CD4-positive, alpha-beta T cell treated with Interleukin-21 for 1 hour (primary cell): ENCODE results near the gene KRTAP5-3.

ENCODE experiments used
- DNase-seq: peaks from one replicate; pipeline ENCODE4 v3.0.0-alpha.2; 2020

The KRTAP5-3 gene

DNA sequence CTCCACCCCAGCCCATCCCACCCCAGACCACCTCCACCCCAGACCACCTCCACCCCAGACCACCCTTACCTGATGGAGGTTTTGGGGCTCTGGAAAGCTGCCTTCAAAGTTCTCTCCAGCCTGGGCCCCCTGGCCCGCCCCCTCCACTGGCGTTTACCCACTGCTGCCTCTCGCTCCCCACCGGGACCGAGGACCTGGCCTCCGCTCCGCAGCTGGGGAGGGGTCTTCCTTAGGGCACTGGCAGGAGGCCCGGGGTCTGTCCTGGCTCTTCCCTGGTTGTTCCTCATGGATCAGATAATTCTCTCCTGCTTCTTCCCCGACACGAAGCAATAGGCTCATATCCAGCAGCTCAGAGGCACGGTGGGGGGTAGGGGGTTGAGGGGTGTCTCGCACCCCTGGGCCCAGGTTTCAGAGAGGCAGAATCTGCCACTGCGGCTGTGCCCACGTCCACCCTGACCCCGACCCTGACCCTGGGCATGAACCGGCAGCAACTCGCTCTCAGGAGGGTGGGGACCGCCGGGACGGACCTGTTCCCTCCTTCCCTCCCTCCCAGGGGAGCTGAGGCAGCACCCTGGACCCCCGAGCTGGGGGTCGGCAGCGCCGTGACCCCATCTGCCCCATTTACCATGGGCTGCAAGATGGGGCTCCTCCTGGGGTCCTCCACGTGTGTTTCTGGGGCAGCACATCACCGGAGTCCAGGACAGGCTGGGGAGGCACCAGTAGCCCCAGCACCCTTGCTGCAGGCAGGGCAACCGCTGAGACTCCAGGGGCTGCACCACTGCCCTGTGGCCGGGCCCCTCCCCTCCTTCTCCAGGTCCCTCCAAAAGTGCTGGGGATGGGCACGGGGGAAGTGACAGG lies 34.3 kb upstream of the KRTAP5-3 start:
- no peak for DNase-seq

- no peak for DNase-seq
Observed at GRCh38 chr11:1641096-1641495, 32.8 kb upstream of the KRTAP5-3 start.

DNA sequence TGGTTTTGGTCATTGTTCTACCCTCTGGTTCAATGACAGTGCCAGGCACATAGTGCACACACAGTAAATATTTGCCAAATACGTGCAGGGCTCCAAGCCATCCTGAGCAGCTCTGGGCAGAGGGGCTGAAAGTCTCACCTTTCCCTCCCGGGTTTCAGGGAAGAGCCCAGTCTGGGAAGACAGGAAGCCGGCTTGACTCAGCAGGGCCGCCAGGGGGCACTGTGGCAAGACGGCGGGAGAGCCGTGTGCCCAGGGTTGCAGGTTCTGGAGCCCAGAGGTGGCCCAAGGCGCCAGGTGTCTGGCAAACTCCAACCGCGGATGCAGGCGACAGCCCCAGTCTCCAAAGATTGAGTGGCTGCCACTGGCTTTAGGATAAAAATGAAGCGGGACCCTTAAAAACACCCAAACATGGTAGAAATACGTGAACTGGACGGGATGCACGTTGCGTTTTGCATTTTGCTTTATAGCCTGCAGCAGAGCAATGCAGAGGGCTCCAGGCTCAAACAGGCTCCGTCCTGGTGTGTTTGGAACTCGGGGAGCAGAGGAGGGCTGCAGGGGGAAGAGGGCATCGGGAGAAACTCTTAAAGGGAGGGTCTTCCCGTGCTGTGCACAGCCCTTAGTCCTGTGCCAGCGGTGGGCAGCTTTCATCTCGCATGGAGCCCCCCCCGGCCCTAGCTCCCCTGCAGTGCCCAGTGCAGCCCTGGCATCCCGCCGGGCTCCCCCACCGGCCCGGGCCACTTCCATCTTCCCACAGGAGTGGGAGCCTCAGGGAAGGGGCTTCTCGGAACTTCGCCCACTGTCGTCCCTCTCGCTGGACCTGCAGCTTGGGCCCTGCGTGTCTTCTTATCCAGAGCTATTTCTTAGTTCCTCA lies 32.0 kb upstream of the KRTAP5-3 start:
- DNase-seq: no peak

GRCh38 chr11:1639666-1640065 lies 31.4 kb upstream of the KRTAP5-3 start:
- no peak for DNase-seq

GRCh38 chr11:1639102-1639620 lies 30.9 kb upstream of the KRTAP5-3 start:
- DNase-seq: no peak

DNA sequence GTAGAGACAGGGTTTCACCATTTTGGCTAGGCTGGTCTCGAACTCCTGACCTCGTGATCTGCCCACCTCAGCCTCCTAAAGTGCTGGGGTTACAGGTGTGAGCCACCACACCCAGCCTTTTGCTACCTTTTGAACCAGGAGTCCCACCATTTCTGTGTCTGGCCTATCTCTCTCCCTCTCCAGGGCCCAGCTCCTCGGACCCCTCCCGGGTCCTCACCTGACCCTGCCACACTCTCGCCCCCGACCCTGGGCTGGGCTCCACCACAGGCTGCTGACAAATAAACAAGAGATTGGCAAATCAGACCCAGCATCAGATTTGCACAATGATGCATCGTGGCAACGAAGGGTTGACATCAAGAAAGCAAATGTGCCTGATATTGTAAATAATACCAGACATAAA lies 30.1 kb upstream of the KRTAP5-3 start:
- no peak for DNase-seq

DNA sequence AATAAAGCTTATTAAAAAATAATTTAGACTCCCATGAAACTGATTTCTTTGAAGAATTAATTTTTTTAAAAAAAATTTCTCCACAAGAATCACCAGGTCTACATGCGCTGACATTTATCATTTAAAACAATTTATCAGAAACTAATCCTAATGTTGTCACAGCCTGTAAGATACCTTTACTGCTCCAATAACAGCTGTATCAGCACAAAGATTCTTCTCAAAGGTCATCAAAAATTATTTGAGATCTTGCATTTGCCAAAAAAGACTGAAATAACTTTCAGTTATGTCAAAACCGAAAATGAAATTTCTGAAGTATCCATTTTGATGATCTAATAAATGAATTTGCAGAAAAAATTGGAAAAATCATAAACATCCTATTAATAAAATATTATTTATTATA lies 29.4 kb upstream of the KRTAP5-3 start:
- DNase-seq: no peak

DNA sequence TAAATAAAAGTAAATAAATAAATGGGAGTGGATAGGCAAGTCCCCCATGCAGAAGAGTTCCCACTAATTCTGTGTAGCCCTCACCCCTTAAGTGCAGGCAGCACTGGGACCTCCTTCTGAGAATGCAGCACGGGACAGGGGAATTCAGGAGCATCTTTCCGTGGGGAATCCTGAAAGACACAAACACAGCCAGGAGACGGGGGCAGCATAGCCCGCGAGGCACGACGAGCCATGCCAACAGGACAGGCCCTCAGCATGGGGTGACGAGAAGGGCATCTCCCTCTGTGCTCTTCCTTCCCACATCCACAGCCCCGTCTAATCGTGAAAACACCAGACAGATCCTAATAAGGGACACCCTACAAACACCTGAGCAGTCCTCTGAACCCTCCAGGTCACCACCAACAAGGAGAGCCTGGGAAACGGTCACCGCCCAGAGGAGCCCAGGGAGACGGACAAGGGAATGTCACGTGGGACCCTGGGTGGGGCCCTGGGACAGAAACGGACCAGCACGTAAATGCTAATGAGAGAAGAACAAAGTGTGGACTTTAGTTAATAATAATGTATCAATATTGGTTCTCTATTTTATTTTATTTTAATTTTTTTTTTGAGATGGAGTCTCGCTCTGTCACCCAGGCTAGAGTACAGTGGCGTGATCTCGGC lies 28.2 kb upstream of the KRTAP5-3 start:
- DNase-seq: no peak

GRCh38 chr11:1633864-1634263 lies 25.6 kb upstream of the KRTAP5-3 start:
- DNase-seq: no peak

DNA sequence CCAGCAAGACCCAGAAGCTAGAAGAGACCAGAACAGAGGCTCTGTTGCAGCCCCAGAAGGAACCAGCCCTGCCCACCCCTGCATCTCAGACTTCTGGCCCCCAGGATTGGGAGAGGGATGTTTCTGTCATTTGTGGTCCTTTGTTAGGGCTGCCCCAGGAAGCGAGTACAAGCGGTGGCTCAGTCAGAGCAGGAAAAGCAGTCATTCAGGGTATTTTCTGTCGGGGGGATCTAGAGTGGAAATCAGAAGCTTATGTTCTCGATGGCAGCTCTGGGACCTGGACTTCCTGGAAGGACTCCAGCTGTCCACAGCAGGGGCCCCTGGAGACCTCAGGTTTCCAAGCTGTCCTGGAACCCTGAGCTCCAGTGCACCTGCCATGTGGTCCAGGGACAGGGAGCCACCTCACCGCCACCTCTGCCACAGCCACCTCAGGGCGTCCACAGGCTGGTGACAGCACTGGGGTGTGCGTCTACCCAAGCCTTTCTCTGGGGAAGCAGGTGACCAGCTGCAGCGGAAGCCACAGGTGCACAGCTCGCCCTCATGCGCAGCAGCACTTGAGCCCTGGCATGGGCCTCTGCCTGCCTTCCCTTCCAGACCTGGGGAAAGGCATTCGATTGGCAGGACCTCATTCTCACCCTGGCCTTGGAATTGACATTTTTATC lies 23.9 kb upstream of the KRTAP5-3 start:
- no peak for DNase-seq

GRCh38 chr11:1631066-1631568 lies 22.9 kb upstream of the KRTAP5-3 start:
- no peak for DNase-seq

DNA sequence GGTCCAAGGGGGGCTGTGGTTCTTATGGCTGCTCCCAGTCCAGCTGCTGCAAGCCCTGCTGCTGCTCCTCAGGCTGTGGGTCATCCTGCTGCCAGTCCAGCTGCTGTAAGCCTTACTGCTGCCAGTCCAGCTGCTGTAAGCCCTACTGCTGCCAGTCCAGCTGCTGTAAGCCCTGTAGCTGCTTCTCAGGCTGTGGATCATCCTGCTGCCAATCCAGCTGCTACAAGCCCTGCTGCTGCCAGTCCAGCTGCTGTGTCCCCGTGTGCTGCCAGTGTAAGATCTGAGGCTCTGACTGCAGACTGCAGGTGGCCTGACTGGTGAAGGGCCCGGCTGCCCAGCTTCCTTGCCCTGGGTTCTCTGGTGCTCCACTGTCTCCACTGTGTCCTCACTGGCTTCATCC lies 22.0 kb upstream of the KRTAP5-3 start:
- no peak for DNase-seq

GRCh38 chr11:1629326-1630185 lies 21.3 kb upstream of the KRTAP5-3 start, which contains the start of gene KRTAP5-5:
TSS of gene KRTAP5-5 (plus strand) at chr11:1629775. CDS start at chr11:1629841, 66 bp downstream.
- no peak for DNase-seq

- DNase-seq: peak; percentile 65
Observed at GRCh38 chr11:1628506-1629325, 20.5 kb upstream of the KRTAP5-3 start.

- DNase-seq: no peak
Observed at GRCh38 chr11:1625541-1625940, 17.3 kb upstream of the KRTAP5-3 start.

DNA sequence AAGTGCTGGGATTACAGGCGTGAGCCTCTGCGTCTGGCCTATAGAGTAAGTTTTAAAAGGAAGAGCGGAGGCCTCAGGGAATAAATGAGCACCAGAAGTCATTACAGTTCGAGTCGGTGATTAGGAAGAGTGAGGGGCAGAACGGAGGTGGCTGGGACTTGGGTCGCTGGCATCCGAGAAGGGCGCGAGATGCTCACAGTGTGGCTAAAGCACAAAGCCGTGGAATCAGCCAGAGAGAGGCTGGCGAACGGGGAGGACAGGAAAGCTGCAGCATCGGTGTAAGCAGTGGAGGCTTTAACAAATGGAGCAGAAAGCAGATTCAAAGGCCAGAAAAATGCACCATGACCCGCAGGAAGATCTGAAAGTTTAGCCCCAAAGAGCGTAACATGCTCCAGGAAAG lies 16.4 kb upstream of the KRTAP5-3 start:
- DNase-seq: no peak

- no peak for DNase-seq
Observed at GRCh38 chr11:1623716-1624115, 15.5 kb upstream of the KRTAP5-3 start.

DNA sequence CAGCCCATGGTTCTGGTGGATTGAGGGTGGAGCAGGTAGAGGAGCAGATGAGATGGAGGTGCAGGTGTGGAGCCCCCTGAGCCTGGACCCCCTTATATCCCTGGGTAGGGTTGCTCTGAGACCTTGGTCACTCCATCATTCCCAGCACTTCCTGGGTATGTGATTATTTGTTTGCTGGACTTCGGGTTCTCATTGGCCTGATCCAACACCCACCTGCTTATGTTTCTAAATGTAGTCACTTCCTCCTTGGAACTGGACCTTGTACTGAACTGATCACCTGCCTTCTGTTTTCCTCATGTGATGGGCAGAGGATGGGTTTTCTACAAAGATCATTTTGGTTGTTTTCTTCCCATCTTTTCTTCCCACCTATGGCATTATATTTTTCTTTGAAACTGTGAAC lies 13.8 kb upstream of the KRTAP5-3 start, which contains the start of gene KRTAP5-4:
TSS of gene KRTAP5-4 (minus strand) at position 53 of the 400 bp plus-strand sequence. CDS start at position 8, 45 bp downstream.
- no peak for DNase-seq

DNA sequence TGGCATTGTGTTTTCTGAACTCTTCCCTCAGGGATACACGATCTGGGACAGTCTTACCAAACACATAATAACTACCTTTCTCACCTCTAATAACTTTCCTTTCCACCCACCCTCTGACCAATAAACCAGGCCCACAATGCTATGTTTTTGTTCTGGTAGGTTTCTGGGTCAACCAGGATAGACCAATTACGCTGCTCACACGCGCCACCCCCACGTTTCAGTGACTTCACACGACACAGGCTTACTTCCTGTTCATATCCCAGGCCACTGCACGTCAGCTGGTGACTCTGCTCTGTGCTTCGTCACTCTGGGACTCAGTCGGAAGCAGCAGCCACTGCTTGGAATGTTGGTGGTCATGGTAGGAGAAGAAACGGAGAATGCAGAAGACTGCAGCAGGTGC lies 11.2 kb upstream of the KRTAP5-3 start:
- peak; percentile 56 for DNase-seq

GRCh38 chr11:1618231-1618630 lies 10.0 kb upstream of the KRTAP5-3 start:
- DNase-seq: no peak
